Stimulated activated CD8-positive, alpha-beta memory T cell treated with anti-CD3 and anti-CD28 coated beads, Interleukin-7, amount 100 ng/mL, for 4 hours (primary cell): Measurements from ENCODE around the gene STK35.

ENCODE experiments used
- DNase-seq, 2 donors: peaks; one replicate each; pipeline ENCODE4 v3.0.0-alpha.2; 2020; ENCODE audit warnings: low read depth in 2 of 2

STK35 gene

DNA sequence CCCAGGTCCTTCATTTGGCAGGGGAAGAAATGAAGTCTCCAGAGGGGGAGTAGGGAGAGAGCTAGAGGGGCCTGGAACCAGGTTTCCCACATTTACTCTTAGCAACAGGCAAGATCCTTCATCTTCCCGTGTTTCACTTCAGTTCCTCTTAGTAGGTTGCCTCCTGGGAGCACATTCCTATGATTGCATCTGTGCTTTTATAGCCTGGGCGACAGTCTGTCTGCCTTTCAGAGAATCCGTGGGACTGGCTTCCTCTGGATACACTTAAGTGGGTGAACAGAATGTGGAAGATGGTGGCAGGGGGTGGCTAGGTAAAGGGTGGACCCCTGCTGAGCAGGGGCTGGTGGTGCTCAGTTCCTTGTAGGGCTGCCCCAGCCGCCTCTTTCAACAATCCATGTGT, 33.4 kb downstream of the STK35 start:
- no peak for DNase-seq

DNA sequence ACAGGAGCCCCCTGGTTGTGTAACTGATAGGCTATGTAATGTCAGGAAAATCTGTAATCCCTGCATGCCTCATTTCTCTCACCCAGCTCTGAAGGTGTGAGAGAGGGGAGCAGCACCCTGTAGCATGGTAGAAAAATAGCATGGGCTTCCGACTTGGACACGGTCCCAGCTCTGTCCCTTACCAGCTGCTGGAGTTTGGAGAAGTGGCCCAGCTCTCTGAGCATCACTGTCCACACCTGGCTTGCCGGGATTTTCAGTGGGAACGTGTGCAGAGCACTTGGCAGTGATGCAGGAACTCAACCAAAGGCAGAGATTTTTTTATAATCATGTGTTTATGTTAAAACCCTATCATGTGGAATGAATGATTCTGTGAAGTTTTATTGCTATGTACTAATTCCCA, 34.6 kb downstream of the STK35 start:
- DNase-seq, result no peak

GRCh38 chr20:2137552-2138201, 36.0 kb downstream of the STK35 start:
- no peak for DNase-seq

GRCh38 chr20:2138396-2138795, 36.8 kb downstream of the STK35 start:
- no peak for DNase-seq

GRCh38 chr20:2139250-2139649, 37.6 kb downstream of the STK35 start:
- DNase-seq, result no peak

GRCh38 chr20:2139736-2140135, 38.1 kb downstream of the STK35 start:
- no peak for DNase-seq

DNA sequence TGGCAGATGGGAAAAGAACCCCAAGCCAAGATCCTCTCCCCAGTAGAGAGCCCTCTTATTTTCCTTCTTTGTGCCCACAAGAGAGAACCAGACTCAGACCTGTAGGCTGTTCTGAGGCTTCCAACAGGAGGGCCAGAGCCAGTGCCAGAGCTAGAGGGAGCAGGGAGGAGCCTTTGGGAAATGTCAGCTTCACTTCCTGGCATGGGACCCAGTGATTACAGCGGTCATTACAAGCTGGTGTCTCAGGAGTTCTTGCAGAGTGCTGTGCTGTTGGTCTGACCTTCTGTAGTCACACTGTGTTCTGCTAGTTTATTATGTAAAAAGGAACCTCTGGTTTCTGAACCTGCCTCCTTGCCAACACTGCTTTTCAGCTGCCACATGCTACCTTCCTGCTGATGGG, 38.9 kb downstream of the STK35 start:
- no peak for DNase-seq

DNA sequence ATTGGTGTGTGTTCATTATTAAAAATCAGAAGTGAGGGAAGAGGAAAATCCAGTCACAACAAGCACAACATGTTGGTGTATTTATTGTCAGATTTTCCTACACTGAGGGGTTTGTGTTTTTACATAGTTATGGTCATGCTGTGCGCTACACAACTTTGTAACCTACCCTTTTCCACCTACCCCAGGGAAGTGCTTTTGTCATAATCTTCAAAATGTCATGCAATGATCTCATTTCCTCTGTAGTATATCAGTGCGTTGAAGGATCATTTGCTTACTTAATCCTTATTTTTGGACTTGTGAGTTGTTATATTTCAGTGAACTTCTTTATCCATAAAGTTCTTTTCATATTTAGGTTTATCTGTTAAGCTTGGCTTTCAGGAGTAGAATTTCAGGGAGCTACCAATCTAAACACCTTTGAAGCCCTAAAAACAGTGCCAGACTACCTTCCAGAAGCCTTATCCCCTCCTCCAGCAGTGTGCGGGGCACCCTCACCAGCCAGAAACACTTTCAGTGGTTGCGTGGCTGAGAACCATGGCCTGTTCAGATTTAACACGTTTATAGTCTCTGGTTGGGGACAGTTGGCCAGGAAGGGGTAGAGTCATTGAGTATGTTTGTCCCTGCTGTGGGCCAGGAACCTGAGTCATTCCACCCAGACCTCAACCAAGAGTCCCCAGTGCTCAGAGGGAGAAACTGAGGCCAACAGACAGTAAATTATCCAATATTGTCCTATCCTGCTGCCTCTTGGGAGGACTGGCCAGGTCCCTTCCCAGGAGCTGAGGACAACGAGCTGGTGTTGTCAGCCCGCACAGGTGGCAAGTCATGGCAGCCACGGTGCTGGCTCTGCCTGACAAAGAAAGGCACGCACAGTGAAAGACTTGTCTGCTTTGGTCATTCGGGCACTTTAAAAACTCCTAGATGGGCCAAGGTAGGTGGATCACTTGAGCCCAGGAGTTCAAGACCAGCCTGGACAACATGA, 40.3 kb downstream of the STK35 start:
- no peak for DNase-seq

- DNase-seq, result no peak
These were observed 41.0 kb downstream of the STK35 start for GRCh38 chr20:2142649-2143048.

DNA sequence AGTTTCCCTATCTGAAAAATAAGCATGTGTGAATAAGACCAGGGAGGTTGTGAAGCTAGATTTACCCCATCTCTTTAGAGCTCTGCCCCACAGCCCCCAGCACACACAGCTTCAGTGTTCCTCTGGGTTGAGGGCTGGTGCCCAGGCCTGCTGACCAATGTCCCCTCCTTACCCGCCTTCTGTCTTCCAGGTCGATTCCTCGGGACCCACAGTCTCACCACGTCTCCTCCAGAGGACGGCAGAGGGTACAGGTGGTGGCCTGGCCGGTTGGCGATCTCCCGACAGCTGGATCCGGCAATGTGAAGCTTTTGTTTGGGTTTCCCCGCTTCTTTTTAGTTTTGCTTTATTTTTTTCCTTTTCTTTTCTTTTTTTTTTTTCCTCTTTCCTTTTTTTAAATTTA, 42.0 kb downstream of the STK35 start:
- DNase-seq, result no peak

DNA sequence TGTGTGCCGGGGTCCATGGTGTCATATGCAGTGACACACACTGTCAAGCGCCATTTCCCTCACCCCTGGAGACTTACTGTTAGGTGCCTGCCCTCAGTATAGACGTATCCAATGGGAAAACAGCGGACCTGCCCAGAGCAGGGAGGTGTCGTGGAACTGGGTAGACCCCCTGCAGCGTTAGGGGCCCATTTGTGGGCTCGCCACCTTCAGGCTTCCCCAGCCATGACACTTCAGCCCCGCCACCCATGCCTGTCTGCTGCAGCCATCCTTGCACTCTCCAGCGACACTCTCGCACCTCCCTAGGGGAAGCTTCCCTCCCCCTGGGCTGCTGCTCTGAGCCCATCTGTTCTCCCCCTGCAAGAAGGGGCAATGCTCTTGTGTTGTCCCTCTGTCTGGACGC, 43.2 kb downstream of the STK35 start:
- no peak for DNase-seq

- no peak for DNase-seq
These were observed 43.7 kb downstream of the STK35 start for GRCh38 chr20:2145376-2145775.

DNA sequence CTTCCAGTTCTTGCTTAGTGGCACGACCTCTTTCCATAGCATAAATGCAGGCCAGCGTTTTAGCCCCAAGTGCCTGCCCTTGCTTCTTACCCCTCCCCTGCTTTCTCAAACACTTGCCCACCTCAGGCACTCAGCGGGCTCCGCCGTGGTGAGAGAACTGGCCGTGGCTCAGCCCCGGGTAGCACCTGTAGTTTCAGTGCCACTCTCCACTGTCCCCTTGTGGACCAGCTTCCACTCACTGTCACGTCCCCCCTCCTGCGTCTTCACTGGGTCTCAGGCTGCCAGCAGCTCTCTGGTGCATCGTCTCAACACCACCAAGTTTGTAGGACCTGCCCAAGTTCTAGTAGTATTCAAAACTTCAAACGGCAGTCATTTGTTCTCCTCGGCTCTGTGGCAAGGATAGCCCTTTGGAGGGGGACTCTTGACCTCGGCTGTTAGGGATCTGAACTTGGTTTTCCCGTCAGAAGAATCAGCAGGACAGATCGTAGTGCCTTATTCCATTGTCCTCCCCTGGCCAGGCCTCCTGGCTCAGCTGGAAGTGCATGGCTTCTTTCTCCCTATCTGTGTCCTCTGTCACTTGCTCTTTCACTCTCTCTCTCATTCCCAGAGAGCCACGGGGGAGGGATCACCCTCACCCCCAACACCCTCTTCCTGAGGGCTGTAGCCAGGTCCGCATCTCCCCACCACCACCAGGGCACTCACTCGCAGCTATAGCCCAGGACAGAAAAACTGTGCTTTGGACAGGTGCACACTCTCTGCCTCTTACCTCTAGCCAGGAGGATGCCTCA, 44.6 kb downstream of the STK35 start:
- no peak for DNase-seq

DNA sequence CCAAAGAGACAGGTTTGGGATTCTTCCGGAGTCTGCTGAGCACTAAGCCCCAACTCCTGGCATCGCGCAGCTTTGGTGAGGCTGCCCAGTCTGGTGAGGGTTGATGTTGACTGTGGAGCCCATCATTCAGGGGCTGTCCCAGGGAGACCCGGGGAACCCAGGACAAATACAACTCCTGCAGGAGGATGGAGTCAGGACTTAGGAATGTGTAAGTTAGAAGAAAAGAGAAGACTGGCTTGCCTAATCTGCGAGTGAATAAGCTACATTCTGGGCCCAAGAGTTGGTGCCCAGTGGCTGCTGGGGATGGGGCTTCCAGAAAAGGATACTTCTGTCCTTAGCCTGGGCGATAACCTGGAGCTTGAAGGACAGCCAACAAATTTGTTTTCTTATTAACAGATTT, 47.9 kb downstream of the STK35 start:
- DNase-seq, result no peak

DNA sequence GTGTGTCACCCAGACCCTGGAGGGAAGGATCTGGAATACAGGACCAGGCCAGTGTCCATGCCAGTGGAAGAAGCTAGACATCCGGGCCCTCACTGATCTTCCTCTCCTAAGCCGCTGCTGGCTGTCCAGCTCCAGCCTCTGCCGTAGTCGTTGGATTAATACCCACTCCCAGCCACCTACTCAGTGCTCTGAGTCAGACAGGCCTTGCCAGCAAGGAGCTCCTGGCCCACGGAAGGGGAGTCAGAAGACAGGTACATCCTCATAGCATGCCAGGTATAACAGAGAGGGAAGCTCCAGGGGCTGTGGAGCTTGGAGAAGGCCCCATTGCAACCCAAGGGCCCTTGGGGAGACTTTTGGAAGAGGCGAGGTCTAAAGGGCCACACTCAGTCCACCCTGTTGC, 49.0 kb downstream of the STK35 start:
- no peak for DNase-seq

- DNase-seq, result no peak
These were observed 50.2 kb downstream of the STK35 start for GRCh38 chr20:2151858-2152281.

- DNase-seq, result no peak
These were observed 50.7 kb downstream of the STK35 start for GRCh38 chr20:2152317-2152716.

- DNase-seq, result no peak
These were observed 51.7 kb downstream of the STK35 start for GRCh38 chr20:2153326-2153725.

DNA sequence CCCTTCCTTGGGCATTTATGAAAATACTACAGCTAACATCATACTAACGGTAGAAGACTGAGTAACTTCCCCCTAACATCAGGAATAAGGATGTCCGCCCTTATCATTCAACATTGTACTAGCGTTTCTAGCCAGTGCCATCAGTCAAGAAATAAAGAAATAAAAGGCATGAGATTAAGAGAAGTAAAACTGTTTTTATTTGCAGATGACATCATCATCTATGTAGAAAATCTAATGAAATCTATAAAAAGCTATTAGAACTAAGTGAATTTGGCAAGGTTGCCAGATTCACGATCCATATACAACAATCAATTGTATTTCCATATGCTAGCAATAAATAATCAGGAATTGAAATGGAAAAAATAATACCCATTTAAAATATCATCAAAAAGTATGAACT, 54.6 kb downstream of the STK35 start:
- DNase-seq, result no peak

- no peak for DNase-seq
These were observed 55.3 kb downstream of the STK35 start for GRCh38 chr20:2156666-2157624.

DNA sequence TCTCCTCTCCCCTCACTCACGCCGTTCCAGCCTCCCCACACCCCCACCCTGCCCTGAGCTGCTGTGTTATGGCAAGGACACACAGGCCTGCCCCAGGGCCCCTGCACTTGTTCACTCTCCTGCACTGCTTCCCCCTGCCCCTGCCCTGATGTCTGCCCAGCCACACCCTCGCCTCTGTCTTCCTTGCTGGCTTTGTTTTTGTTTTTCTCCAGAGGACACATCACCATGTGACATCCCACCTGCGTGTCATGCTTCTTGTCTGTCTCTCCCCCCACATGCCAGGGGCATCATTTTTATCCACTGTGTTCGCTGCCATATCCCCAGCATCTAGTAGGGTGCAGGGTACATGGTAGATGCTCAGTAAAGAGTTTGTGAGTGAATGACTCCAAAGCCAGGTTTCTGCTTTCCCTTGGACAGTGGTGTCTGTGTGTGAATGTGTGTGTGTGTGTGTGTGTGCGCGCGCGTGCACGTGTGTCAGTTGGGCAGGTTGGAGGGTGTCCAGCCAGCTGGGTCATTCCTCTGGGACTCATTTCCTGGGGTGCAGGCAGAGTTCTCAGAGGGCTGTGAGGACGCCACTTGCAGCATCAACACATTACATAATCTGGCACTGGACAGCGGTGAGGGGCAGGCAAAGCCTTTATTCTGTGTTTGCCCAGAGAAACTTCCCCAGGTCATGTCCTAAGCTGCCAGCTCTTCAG, 60.6 kb downstream of the STK35 start:
- DNase-seq, result no peak
